Neural progenitor cell (in vitro differentiated cells): ENCODE results near the gene ASPDH. TPM values are rescaled to one million over a fixed set of nuclear protein-coding genes. Genes with fewer than 3 reads are reported as not detected.

Experiments
- DNase-seq: peaks from one replicate; pipeline ENCODE4 v3.0.0-alpha.2; 2016; ENCODE audit warnings: low spot score
- H2AFZ ChIP-seq: fragments of 200-600 bp; sonication (generic); replicated peaks from 2 replicates; pipeline ENCODE4 v1.6.1; 2016; ENCODE audit warnings: antibody characterized with exemption
- H3F3A ChIP-seq: fragments of 200-600 bp; sonication (generic); 2 replicates; pipeline ENCODE4 v1.6.1; 2016; ENCODE audit warnings: antibody characterized with exemption, low read depth
- H3K27ac ChIP-seq: fragments of 200-600 bp; sonication (generic); 2 replicates; pipeline ENCODE4 v1.5.1; 2016; ENCODE audit warnings: mild to moderate bottlenecking
- H3K27me3 ChIP-seq: fragments of 200-600 bp; sonication (generic); 2 replicates; pipeline ENCODE4 v1.6.1; 2016; ENCODE audit warnings: mild to moderate bottlenecking, moderate library complexity
- H3K36me3 ChIP-seq: fragments of 200-600 bp; sonication (generic); 2 replicates; pipeline ENCODE4 v1.5.1; 2016
- H3K4me1 ChIP-seq: fragments of 200-600 bp; sonication (generic); 2 replicates; pipeline ENCODE4 v1.6.1; 2016; ENCODE audit warnings: mixed run types
- H3K4me2 ChIP-seq: fragments of 200-600 bp; sonication (generic); 2 replicates; pipeline ENCODE4 v1.6.1; 2016
- H3K4me3 ChIP-seq: fragments of 200-600 bp; sonication (generic); 2 replicates; pipeline ENCODE4 v1.5.1; 2016
- H3K79me2 ChIP-seq: fragments of 200-600 bp; sonication (generic); 2 replicates; pipeline ENCODE4 v1.6.1; 2016; ENCODE audit warnings: low read depth
- H3K9ac ChIP-seq: fragments of 200-600 bp; sonication (generic); 2 replicates; pipeline ENCODE4 v1.6.1; 2016
- H3K9me3 ChIP-seq: fragments of 200-600 bp; sonication (generic); 2 replicates; pipeline ENCODE4 v1.5.1; 2016; ENCODE audit warnings: low read depth
- H4K20me1 ChIP-seq: fragments of 200-600 bp; sonication (generic); 2 replicates; pipeline ENCODE4 v1.6.1; 2016; ENCODE audit warnings: low read depth
- H3K27ac Mint-ChIP-seq: 3 replicates; pipeline ENCODE4 v1.8.0; 2021; ENCODE audit warnings: mixed read lengths
- H3K27me3 Mint-ChIP-seq: 2 replicates; pipeline ENCODE4 v1.8.0; 2022; ENCODE audit warnings: low read depth, mild to moderate bottlenecking, inconsistent platforms, moderate library complexity, mixed read lengths; ENCODE audit not compliant: insufficient read depth
- H3K36me3 Mint-ChIP-seq: 3 replicates; pipeline ENCODE4 v1.8.0; 2021; ENCODE audit warnings: mixed read lengths
- H3K4me1 Mint-ChIP-seq: 3 replicates; pipeline ENCODE4 v1.8.0; 2021; ENCODE audit warnings: mixed read lengths
- H3K4me3 Mint-ChIP-seq: 3 replicates; pipeline ENCODE4 v1.8.0; 2021; ENCODE audit warnings: mild to moderate bottlenecking, moderate library complexity, mixed read lengths
- H3K9me3 Mint-ChIP-seq: 3 replicates; pipeline ENCODE4 v1.8.0; 2020; ENCODE audit warnings: mixed read lengths
- CTCF ChIP-seq: fragments of 200-600 bp; sonication (generic); IDR thresholded peaks from 2 replicates; pipeline ENCODE4 v1.5.1; 2017; ENCODE audit warnings: antibody characterized with exemption, mild to moderate bottlenecking
- EZH2 ChIP-seq: fragments of 200-600 bp; sonication (generic); IDR thresholded peaks from 2 replicates; pipeline ENCODE4 v1.6.1; 2017; ENCODE audit warnings: antibody characterized with exemption, mild to moderate bottlenecking, moderate library complexity
- EZH2phosphoT487 ChIP-seq: fragments of 200-600 bp; sonication (generic); IDR thresholded peaks from 2 replicates; pipeline ENCODE4 v1.6.1; 2017; ENCODE audit warnings: antibody characterized with exemption
- total RNA-seq: library from RNA; depleted of rRNA; stranded (reverse); fragments of >200 nt; gene quantifications from 2 replicates; pipeline ENCODE4 v1.2.3, GENCODE V29; 2015; ENCODE audit warnings: low replicate concordance

Gene ASPDH
- total RNA-seq, 1 donor from 2014 or later, result not detected

DNA sequence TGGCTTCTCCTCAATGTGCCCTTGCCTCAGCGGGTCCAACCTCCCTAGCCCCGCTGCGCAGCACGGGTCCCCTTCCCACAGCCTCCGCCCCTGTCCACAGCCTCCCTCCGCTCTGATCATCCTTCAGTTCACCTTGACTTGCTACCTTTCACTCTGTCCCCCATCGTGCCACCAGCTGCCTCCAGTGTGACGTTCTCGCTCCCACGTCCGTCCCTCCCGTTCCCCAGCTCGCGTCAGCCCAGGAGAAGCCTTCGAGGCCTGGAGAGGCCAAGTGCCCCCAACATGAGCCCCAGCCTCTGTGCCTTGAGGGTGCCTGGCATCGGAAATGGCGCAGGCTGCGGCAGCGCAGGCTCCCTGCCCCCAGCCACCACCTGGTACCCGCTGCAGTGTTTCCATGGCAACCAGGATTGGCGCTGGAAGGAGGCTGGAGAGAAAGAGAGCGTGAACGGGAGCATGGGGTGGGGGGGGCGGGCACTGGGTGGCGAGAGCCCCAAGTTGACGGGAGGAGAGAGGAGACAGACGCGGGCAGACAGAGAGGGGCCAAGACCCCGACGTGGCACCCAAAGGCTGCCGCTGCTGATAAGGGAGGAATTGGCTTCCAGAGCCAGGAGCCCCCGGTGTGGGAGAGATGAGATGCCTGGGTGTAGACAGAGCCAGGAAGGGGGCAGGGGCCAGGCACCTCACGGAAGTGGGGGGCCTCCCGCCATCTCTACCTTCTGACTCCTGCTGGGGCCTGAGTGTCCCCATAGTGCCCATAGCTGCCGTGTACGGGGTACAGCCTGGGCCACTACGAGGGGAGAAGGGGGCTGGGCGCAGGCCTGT is 844 bp upstream of the ASPDH start:
- Mint-ChIP-seq H3K27me3 (peaks cover 21% of the 10 kb centered on the region), H3K27ac (peak overlapping the region; percentile 93), H3K4me1 (peaks cover 34% of the 10 kb centered on the region), H3K4me3 (peak overlapping the region; percentile 69), H3K9me3 (no peaks in the 10 kb centered on the region), H3K36me3 (peaks cover 9% of the 10 kb centered on the region)
- Histone ChIP-seq H3K4me2 (peak overlapping the region; percentile 13), H4K20me1 (no peaks in the 10 kb centered on the region), H3K27me3 (no peaks in the 10 kb centered on the region), H3K9ac (no peak overlapping the region), H3F3A (no peaks in the 10 kb centered on the region), H3K36me3 (no peaks in the 10 kb centered on the region), H3K79me2 (no peaks in the 10 kb centered on the region), H3K4me1 (peaks cover 12% of the 10 kb centered on the region), H3K9me3 (no peaks in the 10 kb centered on the region), H3K27ac (no peak overlapping the region), H2AFZ (no peak overlapping the region), H3K4me3 (no peak overlapping the region)
- TF ChIP-seq EZH2phosphoT487 (no peak), EZH2 (no peak), CTCF (no peak)
- DNase-seq, result peak; percentile 38

- Histone ChIP-seq H3K27ac (no peak overlapping the region), H4K20me1 (no peaks in the 10 kb centered on the region), H3K9me3 (no peaks in the 10 kb centered on the region), H3K79me2 (no peaks in the 10 kb centered on the region), H3K4me2 (no peak overlapping the region), H3F3A (no peaks in the 10 kb centered on the region), H2AFZ (no peak overlapping the region), H3K36me3 (no peaks in the 10 kb centered on the region), H3K4me1 (peaks cover 12% of the 10 kb centered on the region), H3K27me3 (no peaks in the 10 kb centered on the region), H3K9ac (no peak overlapping the region), H3K4me3 (no peak overlapping the region)
- H3K36me3 Mint-ChIP-seq, result no peaks in the 10 kb centered on the region
- H3K27me3 Mint-ChIP-seq, result peaks cover 31% of the 10 kb centered on the region
- H3K4me3 Mint-ChIP-seq, result peak overlapping the region; percentile 64
- TF ChIP-seq EZH2phosphoT487, result no peak
- TF ChIP-seq CTCF, result no peak
- TF ChIP-seq EZH2, result no peak
- H3K4me1 Mint-ChIP-seq, result peaks cover 47% of the 10 kb centered on the region
- no peaks in the 10 kb centered on the region for H3K9me3 Mint-ChIP-seq
- peak overlapping the region; percentile 98 for H3K27ac Mint-ChIP-seq
- DNase-seq, result no peak
Observed at GRCh38 chr19:50512999-50513745, 541 bp downstream of the ASPDH start.

GRCh38 chr19:50512112-50512998 is 1.4 kb downstream of the ASPDH start:
- H3K27me3 Mint-ChIP-seq, result peaks cover 31% of the 10 kb centered on the region
- Histone ChIP-seq H3K9ac (no peak overlapping the region), H2AFZ (no peak overlapping the region), H3K4me3 (no peak overlapping the region), H3K9me3 (no peaks in the 10 kb centered on the region), H3K27me3 (no peaks in the 10 kb centered on the region), H3K79me2 (no peaks in the 10 kb centered on the region), H3F3A (no peaks in the 10 kb centered on the region), H3K4me2 (peak overlapping the region; percentile 69), H3K27ac (no peak overlapping the region), H3K4me1 (peaks cover 12% of the 10 kb centered on the region), H4K20me1 (no peaks in the 10 kb centered on the region), H3K36me3 (no peaks in the 10 kb centered on the region)
- H3K36me3 Mint-ChIP-seq, result no peaks in the 10 kb centered on the region
- H3K27ac Mint-ChIP-seq, result no peak overlapping the region
- DNase-seq, result no peak
- peak overlapping the region; percentile 64 for H3K4me3 Mint-ChIP-seq
- TF ChIP-seq CTCF (no peak), EZH2 (no peak), EZH2phosphoT487 (no peak)
- no peaks in the 10 kb centered on the region for H3K9me3 Mint-ChIP-seq
- H3K4me1 Mint-ChIP-seq, result peaks cover 49% of the 10 kb centered on the region
